HG02970 (cell line): ENCODE measurements around the gene LRRTM4.

Experiments used
- ATAC-seq: cut with Tn5 transposase; IDR thresholded peaks from one replicate; pipeline ENCODE4 v1.9.1; 2021; ENCODE audit warnings: mild to moderate bottlenecking, moderate library complexity, moderate number of reproducible peaks; ENCODE audit not compliant: unreplicated experiment, low FRiP score

LRRTM4 gene

GRCh38 chr2:77521931-77522470 is at the start of gene LRRTM4:
TSS of gene LRRTM4 (minus strand) at chr2:77522376.
- ATAC-seq: no peak

GRCh38 chr2:77571545-77571944 is 49.4 kb upstream of the LRRTM4 start:
- no peak for ATAC-seq

- no peak for ATAC-seq
These were observed 45.5 kb upstream of the LRRTM4 start for GRCh38 chr2:77567723-77568122.

- ATAC-seq: no peak
These were observed 44.4 kb upstream of the LRRTM4 start for GRCh38 chr2:77566582-77566981.

GRCh38 chr2:77566131-77566530 is 44.0 kb upstream of the LRRTM4 start:
- ATAC-seq: no peak

- no peak for ATAC-seq
These were observed 30.8 kb upstream of the LRRTM4 start for GRCh38 chr2:77552956-77553355.

- ATAC-seq: no peak
These were observed 15.9 kb upstream of the LRRTM4 start for GRCh38 chr2:77538031-77538430.

GRCh38 chr2:77522888-77523287 is 712 bp upstream of the LRRTM4 start:
- no peak for ATAC-seq

GRCh38 chr2:77521548-77521891 is 656 bp downstream of the LRRTM4 start:
- no peak for ATAC-seq

GRCh38 chr2:77520641-77521547 is 1.3 kb downstream of the LRRTM4 start:
- no peak for ATAC-seq

GRCh38 chr2:77519888-77520506 is 2.2 kb downstream of the LRRTM4 start:
- no peak for ATAC-seq

- no peak for ATAC-seq
These were observed 2.9 kb downstream of the LRRTM4 start for GRCh38 chr2:77519164-77519887.

GRCh38 chr2:77518311-77518710 is 3.9 kb downstream of the LRRTM4 start:
- no peak for ATAC-seq

GRCh38 chr2:77513191-77513590 is 9.0 kb downstream of the LRRTM4 start:
- no peak for ATAC-seq

- no peak for ATAC-seq
These were observed 9.7 kb downstream of the LRRTM4 start for GRCh38 chr2:77512507-77512906.

- no peak for ATAC-seq
These were observed 13.7 kb downstream of the LRRTM4 start for GRCh38 chr2:77508511-77508910.

- no peak for ATAC-seq
These were observed 14.5 kb downstream of the LRRTM4 start for GRCh38 chr2:77507657-77508056.

- no peak for ATAC-seq
These were observed 34.0 kb downstream of the LRRTM4 start for GRCh38 chr2:77488141-77488540.

- no peak for ATAC-seq
These were observed 34.9 kb downstream of the LRRTM4 start for GRCh38 chr2:77487074-77487803.

GRCh38 chr2:77484026-77484425 is 38.1 kb downstream of the LRRTM4 start:
- no peak for ATAC-seq
